ENCODE data around the gene PLA2G3. TPM values are rescaled to one million over a fixed set of nuclear protein-coding genes. Genes with fewer than 3 reads are reported as not detected.

The PLA2G3 gene
- total RNA-seq, 1 donor from 2014 or later: not detected

DNA sequence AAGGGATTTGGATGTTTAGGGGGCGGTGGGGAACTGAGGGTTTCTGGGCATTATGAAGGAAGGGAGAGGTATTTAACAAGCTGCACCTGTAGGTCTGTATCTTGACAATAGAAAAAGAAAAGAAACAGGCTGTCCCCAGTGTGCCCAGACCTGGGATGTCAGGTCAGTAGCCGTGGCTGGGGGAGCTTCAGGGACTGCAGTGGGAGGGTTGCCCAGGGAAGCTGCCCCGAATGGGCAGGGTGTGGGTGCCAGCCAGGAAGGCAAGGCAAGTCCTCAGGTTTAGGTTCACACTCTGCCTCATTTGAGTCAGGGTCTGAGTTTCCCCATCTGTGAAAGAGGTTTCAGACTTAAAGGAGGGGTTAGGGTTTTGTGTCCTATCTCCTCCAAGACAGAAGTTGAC is 16.0 kb downstream of the PLA2G3 start:
- H3K27me3 ChIP-seq (ENCODE audit: low read depth): no peaks in the 10 kb centered on the region
- H3K36me3 ChIP-seq: peaks cover 8% of the 10 kb centered on the region
- H3K4me1 ChIP-seq: peaks cover 43% of the 10 kb centered on the region
- no peaks in the 10 kb centered on the region for H3K9me3 ChIP-seq (replicated peaks)
- DNase-seq: no peak
- TF ChIP-seq, protein P1, sequence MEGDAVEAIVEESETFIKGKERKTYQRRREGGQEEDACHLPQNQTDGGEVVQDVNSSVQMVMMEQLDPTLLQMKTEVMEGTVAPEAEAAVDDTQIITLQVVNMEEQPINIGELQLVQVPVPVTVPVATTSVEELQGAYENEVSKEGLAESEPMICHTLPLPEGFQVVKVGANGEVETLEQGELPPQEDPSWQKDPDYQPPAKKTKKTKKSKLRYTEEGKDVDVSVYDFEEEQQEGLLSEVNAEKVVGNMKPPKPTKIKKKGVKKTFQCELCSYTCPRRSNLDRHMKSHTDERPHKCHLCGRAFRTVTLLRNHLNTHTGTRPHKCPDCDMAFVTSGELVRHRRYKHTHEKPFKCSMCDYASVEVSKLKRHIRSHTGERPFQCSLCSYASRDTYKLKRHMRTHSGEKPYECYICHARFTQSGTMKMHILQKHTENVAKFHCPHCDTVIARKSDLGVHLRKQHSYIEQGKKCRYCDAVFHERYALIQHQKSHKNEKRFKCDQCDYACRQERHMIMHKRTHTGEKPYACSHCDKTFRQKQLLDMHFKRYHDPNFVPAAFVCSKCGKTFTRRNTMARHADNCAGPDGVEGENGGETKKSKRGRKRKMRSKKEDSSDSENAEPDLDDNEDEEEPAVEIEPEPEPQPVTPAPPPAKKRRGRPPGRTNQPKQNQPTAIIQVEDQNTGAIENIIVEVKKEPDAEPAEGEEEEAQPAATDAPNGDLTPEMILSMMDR (IDR thresholded peaks at IDR 0.05; ENCODE audit: borderline replicate concordance): no peak
- no peak overlapping the region for H3K27ac ChIP-seq (replicated peaks)
- intact Hi-C loops (cut with micrococcal nuclease): no loop called here
- no peak overlapping the region for H3K4me3 ChIP-seq

DNA sequence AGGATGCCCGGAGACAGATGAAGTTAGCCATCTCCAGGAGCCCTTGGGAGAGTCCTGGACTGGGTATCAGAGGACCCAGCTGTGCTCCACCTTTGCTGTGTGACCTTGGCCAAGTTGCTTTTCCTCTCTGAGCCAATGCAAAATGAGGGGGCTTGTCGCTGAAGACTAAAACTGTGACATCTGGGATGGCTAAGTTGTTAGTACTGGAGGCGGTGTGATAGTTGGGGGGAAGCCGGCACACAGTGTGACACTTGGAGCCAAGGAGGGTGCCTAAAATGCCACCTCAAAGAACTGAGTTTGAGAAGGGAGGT is 17.1 kb downstream of the PLA2G3 start:
- peak overlapping the region; percentile 93 for H3K27ac ChIP-seq (replicated peaks)
- H3K4me1 ChIP-seq: peaks cover 52% of the 10 kb centered on the region
- peak overlapping the region; percentile 72 for H3K4me3 ChIP-seq
- no peak for DNase-seq
- TF ChIP-seq, protein P1 (IDR thresholded peaks at IDR 0.05; ENCODE audit: borderline replicate concordance): no peak
- intact Hi-C loops (cut with micrococcal nuclease): no loop called here
- no peaks in the 10 kb centered on the region for H3K27me3 ChIP-seq (ENCODE audit: low read depth)
- H3K36me3 ChIP-seq: peaks cover 5% of the 10 kb centered on the region
- H3K9me3 ChIP-seq (replicated peaks): no peaks in the 10 kb centered on the region

DNA sequence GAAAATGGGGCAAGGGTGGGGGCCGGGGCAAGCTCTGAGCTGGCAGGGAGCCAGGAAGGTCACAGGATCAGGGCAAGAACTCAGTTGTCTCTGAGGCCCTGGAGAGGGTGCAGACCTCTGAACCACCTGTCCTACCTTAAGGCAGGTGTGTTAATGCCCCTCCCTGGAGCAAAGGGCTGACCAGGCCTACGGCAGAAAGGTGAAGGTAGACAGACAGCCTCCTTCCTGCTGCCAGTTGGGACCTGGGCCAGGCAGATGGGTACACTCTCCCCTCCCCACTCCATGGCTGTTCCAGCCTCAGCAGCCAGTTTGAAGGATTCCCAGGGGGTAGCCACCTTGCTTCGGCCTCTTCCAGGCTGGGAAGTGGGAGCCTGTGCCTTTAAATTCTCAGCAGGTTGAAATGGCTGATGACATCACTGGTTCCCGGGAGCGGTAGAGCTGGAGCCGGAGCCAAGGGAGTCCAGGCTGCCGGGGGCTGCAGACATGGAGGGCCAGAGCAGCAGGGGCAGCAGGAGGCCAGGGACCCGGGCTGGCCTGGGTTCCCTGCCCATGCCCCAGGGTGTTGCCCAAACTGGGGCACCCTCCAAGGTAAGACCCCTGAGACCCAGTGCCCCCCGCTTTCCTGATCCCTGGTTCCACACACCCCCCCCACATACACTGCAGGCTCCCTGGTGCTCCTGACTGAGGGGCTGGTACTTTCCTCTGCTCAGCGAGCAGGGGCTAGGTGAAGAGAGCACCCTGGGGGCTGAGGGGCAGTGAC is 17.6 kb downstream of the PLA2G3 start, which contains the start of gene INPP5J:
TSS of gene INPP5J (plus strand) at position 435 of the 760 bp plus-strand sequence. CDS start at position 484, 49 bp downstream.
- H3K27ac ChIP-seq (replicated peaks): peak within 1 kb of the TSS; percentile 93
- H3K36me3 ChIP-seq: no peaks in the 10 kb centered on the region
- intact Hi-C loops (cut with micrococcal nuclease): no loop called here
- peak within 1 kb of the TSS; percentile 72 for H3K4me3 ChIP-seq
- H3K27me3 ChIP-seq (ENCODE audit: low read depth): no peaks in the 10 kb centered on the region
- peaks cover 57% of the 10 kb centered on the region for H3K4me1 ChIP-seq
- DNase-seq: peak; percentile 59
- no peaks in the 10 kb centered on the region for H3K9me3 ChIP-seq (replicated peaks)
- TF ChIP-seq, protein P1 (IDR thresholded peaks at IDR 0.05; ENCODE audit: borderline replicate concordance): no peak

DNA sequence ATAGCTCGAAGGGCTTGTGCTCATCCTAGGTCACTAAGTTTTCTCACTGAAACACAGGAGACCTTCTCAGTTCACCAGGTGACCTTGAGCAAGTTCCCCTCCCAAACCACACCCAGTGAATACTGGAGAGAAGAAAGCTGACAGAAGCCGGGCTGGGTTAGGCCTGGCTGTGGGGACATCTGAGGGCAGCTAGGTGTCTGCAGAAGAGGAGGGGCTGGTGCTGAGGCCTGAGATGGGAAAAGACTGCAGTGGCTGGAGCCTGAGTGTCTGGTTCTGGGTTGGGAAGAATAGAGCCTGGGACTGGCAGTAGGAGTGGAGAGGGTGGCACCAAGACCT is 18.1 kb downstream of the PLA2G3 start:
- Histone ChIP-seq H3K4me1 (peaks cover 58% of the 10 kb centered on the region), H3K27me3 (ENCODE audit: low read depth) (no peaks in the 10 kb centered on the region), H3K36me3 (no peaks in the 10 kb centered on the region), H3K4me3 (peak overlapping the region; percentile 72), H3K9me3 (replicated peaks) (no peaks in the 10 kb centered on the region), H3K27ac (replicated peaks) (peak overlapping the region; percentile 93)
- intact Hi-C loops (cut with micrococcal nuclease): no loop called here
- TF ChIP-seq, protein P1 (IDR thresholded peaks at IDR 0.05; ENCODE audit: borderline replicate concordance): no peak
- DNase-seq: no peak

DNA sequence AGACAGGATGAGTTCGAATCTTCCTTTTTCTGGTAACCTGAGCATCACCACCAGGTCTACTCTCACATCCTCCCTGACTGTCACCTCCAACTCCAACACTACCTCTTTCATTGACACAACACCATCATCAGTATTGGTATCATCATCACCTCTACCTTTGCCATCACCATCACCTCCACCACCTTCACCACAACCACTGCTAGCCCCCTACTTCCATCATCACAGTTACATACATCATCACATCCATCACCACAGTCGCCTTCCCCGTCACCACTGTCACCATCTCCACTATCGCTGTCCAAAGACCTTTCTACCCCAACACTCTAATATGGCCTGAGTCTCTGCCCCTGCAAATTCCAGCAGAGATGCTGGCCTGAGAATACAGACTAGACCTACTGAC is 18.9 kb downstream of the PLA2G3 start:
- Histone ChIP-seq H3K9me3 (replicated peaks) (no peaks in the 10 kb centered on the region), H3K27me3 (ENCODE audit: low read depth) (no peaks in the 10 kb centered on the region), H3K4me3 (no peak overlapping the region), H3K4me1 (peaks cover 58% of the 10 kb centered on the region), H3K36me3 (no peaks in the 10 kb centered on the region), H3K27ac (replicated peaks) (peak overlapping the region; percentile 93)
- TF ChIP-seq, protein P1 (IDR thresholded peaks at IDR 0.05; ENCODE audit: borderline replicate concordance): no peak
- intact Hi-C loops (cut with micrococcal nuclease): no loop called here
- no peak for DNase-seq
